GM12878 (cell line): ENCODE results near the gene SGTA. TPM values are rescaled to one million over a fixed set of nuclear protein-coding genes. Genes with fewer than 3 reads are reported as not detected.
A peak's percentile ranks its signal among the peaks of the same experiment; 100 is the strongest.

ENCODE experiments used
- ATAC-seq: fragments of 200-7000 bp; cut with Tn5 transposase; 3 replicates; pipeline ENCODE4 v1.9.1; 2020; ENCODE audit warnings: mild to moderate bottlenecking, moderate library complexity
- BruUV-seq: library from RNA; stranded (reverse); fragments of 400-500 nt; replicated peaks from 2 replicates; lab custom pipeline; 2021; lab: Mats Ljungman, UMichigan
- CTCF ChIA-PET: fragments of 300-600 bp; sonication (Branson Sonifier 250); formaldehyde crosslinking; extraction: SDS; loops from one replicate; lab custom pipeline; 2021; ENCODE audit warnings: inconsistent platforms; lab: Yijun Ruan, JAX
- POLR2A ChIA-PET: fragments of 350-600 bp; formaldehyde crosslinking; extraction: SDS; loops from one replicate; lab custom pipeline; 2021; ENCODE audit warnings: inconsistent platforms; lab: Charles Lee
- RAD21 ChIA-PET: fragments of 300-600 bp; sonication (Branson Sonifier 250); formaldehyde crosslinking; loops from one replicate; lab custom pipeline; 2023; ENCODE audit warnings: antibody characterized with exemption; ENCODE audit not compliant: unreplicated experiment; lab: Charles Lee
- SMC1A ChIA-PET: fragments of 300-600 bp; sonication (Branson Sonifier 250); formaldehyde crosslinking; loops from one replicate; lab custom pipeline; 2023; ENCODE audit not compliant: unreplicated experiment, uncharacterized antibody; lab: Charles Lee
- DNase-seq: peaks from one replicate; pipeline ENCODE4 v3.0.0-alpha.2; 2011; ENCODE audit warnings: low read depth, low spot score
- FAIRE-seq: peaks from 3 replicates; lab custom pipeline; 2011; peaks lifted over from hg19 to GRCh38; lab: Jason Lieb, UNC
- H2AFZ ChIP-seq: 2 replicates; pipeline ENCODE4 v1.6.0; 2011; ENCODE audit warnings: low read depth, low read length, control low read depth; ENCODE audit not compliant: control insufficient read depth
- H3K27ac ChIP-seq: 2 replicates; pipeline ENCODE4 v1.5.1; 2011; ENCODE audit warnings: control low read depth; ENCODE audit not compliant: control insufficient read depth, insufficient read depth
- H3K27me3 ChIP-seq, 2 experiments: replicated peaks in 1 of 2; 2 replicates each; pipeline versions ENCODE4 v1.6.0 to v1.6.1; 2011; ENCODE audit warnings: low read length in 1 of 2; ENCODE audit not compliant: control insufficient read depth in 2 of 2, insufficient read depth in 2 of 2
- H3K36me3 ChIP-seq, 2 experiments: 2 replicates each; pipeline ENCODE4 v1.5.1; 2011; ENCODE audit warnings: low read length in 1 of 2; ENCODE audit not compliant: control insufficient read depth in 2 of 2, insufficient read depth in 2 of 2
- H3K4me1 ChIP-seq: 2 replicates; pipeline ENCODE4 v1.6.1; 2011; ENCODE audit warnings: mild to moderate bottlenecking, low read length, moderate library complexity, mixed read lengths; ENCODE audit not compliant: control insufficient read depth, insufficient read depth
- H3K4me2 ChIP-seq: 2 replicates; pipeline ENCODE4 v1.6.0; 2011; ENCODE audit warnings: control low read depth; ENCODE audit not compliant: control insufficient read depth, insufficient read depth
- H3K4me3 ChIP-seq: fragments of 200-600 bp; sonication (generic); 2 replicates; pipeline ENCODE4 v1.5.1; 2016
- H3K79me2 ChIP-seq: 2 replicates; pipeline ENCODE4 v1.6.0; 2011; ENCODE audit warnings: low read length; ENCODE audit not compliant: control insufficient read depth, insufficient read depth
- H3K9ac ChIP-seq: 2 replicates; pipeline ENCODE4 v1.8.0; 2011; ENCODE audit warnings: low read length, control low read depth, mixed read lengths; ENCODE audit not compliant: control insufficient read depth, insufficient read depth
- H3K9me3 ChIP-seq: replicated peaks from 3 replicates; pipeline ENCODE4 v1.5.1; 2011; ENCODE audit warnings: mild to moderate bottlenecking, low read length; ENCODE audit not compliant: control insufficient read depth, insufficient read depth
- H4K20me1 ChIP-seq: 2 replicates; pipeline ENCODE4 v1.6.0; 2011; ENCODE audit not compliant: control insufficient read depth, insufficient read depth
- NFYB ChIP-seq: IDR thresholded peaks from 2 replicates; pipeline ENCODE4 v1.6.1; 2011; ENCODE audit warnings: low read depth, mild to moderate bottlenecking, low read length, improper control_type of control experiment, moderate library complexity; ENCODE audit not compliant: insufficient read depth
- SUZ12 ChIP-seq: fragments of 200-600 bp; sonication (generic); IDR thresholded peaks from one replicate; pipeline ENCODE4 v1.6.1; 2018; ENCODE audit warnings: antibody characterized with exemption, mild to moderate bottlenecking; ENCODE audit not compliant: unreplicated experiment
- WGBS: methylation state at CpG from one replicate; pipeline ENCODE4 v1.1.6; 2016; ENCODE audit warnings: low lambda C conversion rate; ENCODE audit not compliant: insufficient replicate concordance, insufficient coverage; ENCODE audit errors: missing lambda C conversion rate; 5-methylcytosine and 5-hydroxymethylcytosine counted together
- in situ Hi-C: fragments of 300-500 bp; cut with MboI; formaldehyde crosslinking; loops from 9 replicates; pipeline ENCODE4 v1.14.3; 2018; ENCODE audit warnings: mixed read lengths
- intact Hi-C: fragments of 100-400 bp; cut with micrococcal nuclease; formaldehyde crosslinking; loops from one replicate; pipeline ENCODE4 v1.14.2; 2022; ENCODE audit not compliant: unreplicated experiment
- polyA plus RNA-seq, 11 experiments: library from polyadenylated mRNA; depleted of rRNA in 4 of 11; unstranded in 6 of 11; stranded (reverse) in 5 of 11; fragments of >200 nt; fragmentation: Nextera tagmentation in 4 of 11; fragmentation: Illumina TruSeq in 1 of 11; extraction: Ambion mirVana in 4 of 11; extraction: Trizol in 1 of 11; gene quantifications; 1 replicate in 1 of 11; 2 replicates in 10 of 11; pipeline versions ENCODE4 v1.2.1 to v1.2.3, GENCODE V29; 2011 to 2016; ENCODE audit warnings: inconsistent platforms in 2 of 11, missing spikeins in 2 of 11, low read depth in 1 of 11
- total RNA-seq, 4 experiments: library from RNA; depleted of rRNA in 3 of 4; stranded (reverse); fragments of >200 nt in 3 of 4; fragmentation: Illumina TruSeq in 1 of 4; extraction: Trizol in 1 of 4; gene quantifications; 2 replicates each; pipeline versions ENCODE4 v1.2.1 to v1.2.3, GENCODE V29; 2013 to 2021
- TF ChIP-seq, protein P1 (sequence below): IDR thresholded peaks from 2 replicates; pipeline ENCODE4 v1.6.1; 2012; ENCODE audit warnings: low read length, inconsistent platforms
- TF ChIP-seq, protein P2 (sequence below), 3 experiments: IDR thresholded peaks in 2 of 3; conservative IDR thresholded peaks in 1 of 3; 2 replicates each; pipeline ENCODE4 v1.5.1; 2011; ENCODE audit warnings: low read depth in 3 of 3, low read length in 3 of 3, mild to moderate bottlenecking in 3 of 3, control low read depth in 2 of 3, moderate library complexity in 2 of 3, inconsistent platforms in 1 of 3, mixed read lengths in 1 of 3; ENCODE audit not compliant: control insufficient read depth in 2 of 3, insufficient read depth in 1 of 3; ENCODE audit errors: extremely low read depth in 1 of 3

The SGTA gene
- total and polyA plus RNA-seq, 10 of the 15 experiments (the other 5 are each of a cell fraction or from before 2014, with no cell fraction given), result 2.0 to 102 (median 48.2) TPM

DNA sequence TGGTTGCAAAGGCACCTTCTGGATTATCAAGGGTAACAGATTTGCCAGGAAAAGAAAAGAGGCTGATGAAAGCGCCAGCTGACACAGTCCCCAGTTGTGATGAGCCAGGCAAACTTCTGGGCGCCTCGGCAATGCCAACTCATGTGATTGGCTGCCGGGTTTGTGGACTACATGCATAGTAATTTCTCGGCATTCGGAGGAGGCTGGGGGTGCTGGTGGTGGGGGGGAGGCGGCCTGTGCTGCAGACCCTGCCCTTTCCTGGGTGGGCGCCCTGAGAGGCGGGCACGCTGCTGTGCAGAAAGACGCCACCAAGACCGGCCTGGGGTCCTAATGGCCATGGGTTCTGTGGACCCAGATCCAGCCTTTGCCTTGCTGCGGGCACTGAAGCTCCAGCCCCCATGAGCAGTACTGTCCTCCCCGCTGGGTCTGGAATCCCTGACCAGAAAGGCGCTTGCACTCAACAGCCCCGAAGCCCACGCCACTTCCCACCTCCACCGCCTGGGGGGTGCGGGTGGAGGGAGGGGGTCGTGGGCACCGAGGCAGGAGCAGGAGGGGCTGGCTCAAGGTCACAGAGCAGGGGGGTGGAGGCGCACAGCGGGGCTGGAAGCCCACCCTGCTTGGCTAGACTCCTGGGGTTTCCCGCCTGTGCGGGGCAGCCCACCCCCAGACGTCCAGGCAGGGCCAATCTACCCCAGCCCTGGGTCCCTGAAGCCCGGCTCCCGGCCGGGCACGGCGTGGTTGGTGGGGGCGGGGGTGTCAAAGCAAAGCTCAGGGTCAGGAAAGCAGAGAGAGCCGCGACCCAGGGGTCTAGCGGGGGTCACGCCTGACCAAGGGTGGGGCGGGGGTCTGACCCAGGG, 62.9 kb downstream of the SGTA start:
- Histone ChIP-seq H3K27me3 (peaks cover 3 to 4% of the 10 kb centered on the region in 2 experiments; a peak in 1 of 4 replicates), H3K4me3 (no peak overlapping the region), H3K36me3 (no peaks in the 10 kb centered on the region), H3K79me2 (no peaks in the 10 kb centered on the region), H3K4me2 (no peak overlapping the region), H3K27ac (no peak overlapping the region), H3K4me1 (no peaks in the 10 kb centered on the region), H2AFZ (no peak overlapping the region), H4K20me1 (no peaks in the 10 kb centered on the region), H3K9me3 (peaks cover 7% of the 10 kb centered on the region; the same call in 1 of the 3 replicates), H3K9ac (no peak overlapping the region)
- in situ Hi-C loops (no loop called here), intact Hi-C loops (no loop called here)
- FAIRE-seq, result no peak
- ChIA-PET CTCF (no interaction called here), RAD21 (no interaction called here), SMC1A (no interaction called here), POLR2A (no interaction called here)
- no peak; the same call in 2 of the 3 replicates for ATAC-seq
- TF ChIP-seq SUZ12 (peak; percentile 91), NFYB (peak; percentile 50; the same call in 1 of the 2 replicates)
- TF ChIP-seq, protein P1, sequence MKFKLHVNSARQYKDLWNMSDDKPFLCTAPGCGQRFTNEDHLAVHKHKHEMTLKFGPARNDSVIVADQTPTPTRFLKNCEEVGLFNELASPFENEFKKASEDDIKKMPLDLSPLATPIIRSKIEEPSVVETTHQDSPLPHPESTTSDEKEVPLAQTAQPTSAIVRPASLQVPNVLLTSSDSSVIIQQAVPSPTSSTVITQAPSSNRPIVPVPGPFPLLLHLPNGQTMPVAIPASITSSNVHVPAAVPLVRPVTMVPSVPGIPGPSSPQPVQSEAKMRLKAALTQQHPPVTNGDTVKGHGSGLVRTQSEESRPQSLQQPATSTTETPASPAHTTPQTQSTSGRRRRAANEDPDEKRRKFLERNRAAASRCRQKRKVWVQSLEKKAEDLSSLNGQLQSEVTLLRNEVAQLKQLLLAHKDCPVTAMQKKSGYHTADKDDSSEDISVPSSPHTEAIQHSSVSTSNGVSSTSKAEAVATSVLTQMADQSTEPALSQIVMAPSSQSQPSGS, result no peak
- TF ChIP-seq, protein P2, sequence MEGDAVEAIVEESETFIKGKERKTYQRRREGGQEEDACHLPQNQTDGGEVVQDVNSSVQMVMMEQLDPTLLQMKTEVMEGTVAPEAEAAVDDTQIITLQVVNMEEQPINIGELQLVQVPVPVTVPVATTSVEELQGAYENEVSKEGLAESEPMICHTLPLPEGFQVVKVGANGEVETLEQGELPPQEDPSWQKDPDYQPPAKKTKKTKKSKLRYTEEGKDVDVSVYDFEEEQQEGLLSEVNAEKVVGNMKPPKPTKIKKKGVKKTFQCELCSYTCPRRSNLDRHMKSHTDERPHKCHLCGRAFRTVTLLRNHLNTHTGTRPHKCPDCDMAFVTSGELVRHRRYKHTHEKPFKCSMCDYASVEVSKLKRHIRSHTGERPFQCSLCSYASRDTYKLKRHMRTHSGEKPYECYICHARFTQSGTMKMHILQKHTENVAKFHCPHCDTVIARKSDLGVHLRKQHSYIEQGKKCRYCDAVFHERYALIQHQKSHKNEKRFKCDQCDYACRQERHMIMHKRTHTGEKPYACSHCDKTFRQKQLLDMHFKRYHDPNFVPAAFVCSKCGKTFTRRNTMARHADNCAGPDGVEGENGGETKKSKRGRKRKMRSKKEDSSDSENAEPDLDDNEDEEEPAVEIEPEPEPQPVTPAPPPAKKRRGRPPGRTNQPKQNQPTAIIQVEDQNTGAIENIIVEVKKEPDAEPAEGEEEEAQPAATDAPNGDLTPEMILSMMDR (IDR thresholded peaks at IDR 0.05 in 2 of 3, conservative IDR thresholded peaks at IDR 0.05 in 1 of 3; ENCODE audit: control insufficient read depth in 2 of 3, extremely low read depth in 1 of 3, insufficient read depth in 1 of 3, low read depth in 3 of 3, low read length in 3 of 3), result 0 out of 6 replicates have a peak, but pooled peaks of 1 of the 3 experiments have one; percentile 19
- no TSS peak for BruUV-seq
- DNase-seq, result no peak
- WGBS, result 11% methylated on average over 35 of the region's 37 CpGs
